NCI-H2196 treated with DMSO at 0.1 percent for 48 hours (cell line): ENCODE data around the gene MYT1.
"Not testable (repeated sequence)": the region's sequence is repeated elsewhere in the genome, so short reads cannot be mapped to it uniquely, and the experiment has no call there.

Experiments used
- DNase-seq: peaks from one replicate; lab custom pipeline; 2025; ENCODE audit not compliant: unreplicated experiment; lab: John Stamatoyannopoulos, UW

MYT1 gene

DNA sequence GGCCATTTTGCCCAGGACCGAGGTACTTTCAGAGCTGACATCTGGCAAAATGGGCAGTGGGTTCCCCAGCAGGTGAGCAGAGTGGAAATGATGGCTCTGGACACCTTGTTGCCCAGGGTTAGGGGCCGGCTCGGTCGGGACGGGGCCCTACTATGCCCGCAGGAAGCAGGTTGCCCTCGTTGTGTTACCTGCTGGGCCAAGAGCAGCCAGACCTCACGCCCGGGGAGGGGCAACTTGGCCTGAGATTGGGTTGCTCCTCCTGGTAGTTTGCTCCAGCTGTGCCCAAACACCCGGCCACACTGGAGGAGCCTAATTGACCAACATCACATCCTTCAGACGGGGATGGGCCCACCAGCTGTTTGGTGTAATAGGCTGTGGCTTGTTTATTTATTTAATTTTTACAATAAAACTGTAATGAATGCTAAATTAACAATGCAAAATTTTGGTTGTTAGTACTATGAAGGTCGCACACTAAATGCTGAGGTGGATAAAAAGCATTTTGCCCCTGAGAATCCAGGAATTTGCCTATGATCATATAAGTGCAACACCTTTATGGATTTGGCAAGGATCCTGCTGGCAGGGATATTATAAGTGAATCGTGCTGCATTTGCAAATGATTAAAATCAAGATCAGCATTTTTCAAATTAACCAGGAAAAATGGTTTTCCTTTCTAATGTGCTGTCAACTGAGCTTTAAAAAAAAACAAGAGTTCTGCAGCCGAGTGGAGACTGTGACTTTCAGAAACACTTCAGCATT lies 64.7 kb downstream of the MYT1 start:
- DNase-seq, result no peak

GRCh38 chr20:64229507-64230061 lies 65.3 kb downstream of the MYT1 start:
- no peak for DNase-seq

DNA sequence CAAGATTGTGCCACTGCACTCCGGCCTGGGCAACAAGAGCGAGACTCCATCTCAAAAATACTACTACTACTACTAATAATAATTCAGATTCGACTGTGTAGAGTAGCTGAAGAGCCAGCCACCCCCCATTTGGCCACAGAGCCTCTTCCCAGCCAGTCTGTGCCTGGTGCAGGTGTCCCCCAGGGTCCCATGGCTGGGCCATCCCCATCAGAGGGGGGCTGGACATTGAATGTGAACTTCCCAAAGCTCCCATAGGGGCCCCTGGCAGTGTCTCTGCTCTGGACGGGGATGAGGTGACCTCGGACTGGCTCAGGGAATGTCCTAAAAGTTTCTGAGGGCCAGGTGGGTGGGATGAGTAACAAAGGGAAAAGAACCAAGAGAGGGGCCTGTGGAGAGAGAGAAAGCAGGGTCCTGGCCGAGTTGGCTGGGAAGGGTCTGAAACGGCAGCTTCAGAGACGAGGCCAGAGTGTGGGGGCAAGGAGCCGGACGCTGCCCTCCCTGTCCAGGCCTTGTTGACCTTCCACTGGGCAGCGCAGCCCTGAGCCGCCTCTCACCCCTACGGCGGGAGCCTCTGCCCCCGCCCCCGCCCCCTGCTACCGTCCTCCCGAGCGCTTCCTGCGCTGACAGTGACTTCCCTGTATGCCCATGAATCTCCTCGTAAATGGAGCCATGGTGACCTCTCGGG lies 66.4 kb downstream of the MYT1 start:
- DNase-seq, result no peak

DNA sequence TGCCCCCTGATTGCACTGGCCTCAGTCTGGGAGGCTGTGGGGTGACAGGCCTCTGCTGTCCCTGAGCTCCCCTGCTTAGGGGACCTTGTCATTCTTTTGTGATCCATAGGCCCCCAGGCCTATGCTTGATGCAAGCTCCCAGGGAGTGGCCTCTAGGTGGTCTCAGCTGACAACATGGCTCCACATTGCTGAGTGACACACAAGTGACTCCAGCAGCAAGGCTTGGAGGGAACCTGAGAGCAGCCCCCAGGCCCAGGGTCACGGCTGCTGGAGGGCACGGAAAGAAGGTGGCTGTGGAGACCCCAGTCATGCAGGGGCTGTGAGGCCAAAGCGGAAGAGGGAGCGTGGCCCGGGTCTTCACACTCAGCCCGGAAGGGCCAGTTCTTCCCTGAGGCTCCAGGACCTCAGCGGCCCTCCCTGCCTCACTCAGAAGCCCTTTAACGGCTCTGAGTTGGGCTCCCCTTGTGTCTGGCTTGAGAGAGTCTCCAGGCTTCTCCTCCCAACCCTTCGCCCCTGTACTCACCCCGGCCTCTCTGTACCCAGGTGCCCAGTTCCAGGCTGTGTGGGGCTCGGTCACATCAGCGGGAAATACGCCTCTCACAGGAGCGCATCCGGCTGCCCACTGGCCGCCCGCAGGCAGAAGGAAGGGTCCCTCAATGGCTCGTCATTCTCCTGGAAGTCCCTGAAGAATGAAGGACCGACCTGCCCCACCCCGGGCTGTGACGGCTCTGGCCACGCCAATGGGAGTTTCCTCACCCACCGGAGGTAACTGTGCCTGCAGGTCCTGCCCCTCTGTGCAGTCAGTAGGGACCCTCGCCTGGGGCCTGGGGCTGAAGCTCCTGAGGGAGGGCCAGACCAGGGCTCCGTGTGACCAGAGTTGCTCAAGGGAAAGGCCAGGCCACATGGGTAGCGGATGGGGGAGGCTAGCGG lies 67.6 kb downstream of the MYT1 start:
- no peak for DNase-seq

DNA sequence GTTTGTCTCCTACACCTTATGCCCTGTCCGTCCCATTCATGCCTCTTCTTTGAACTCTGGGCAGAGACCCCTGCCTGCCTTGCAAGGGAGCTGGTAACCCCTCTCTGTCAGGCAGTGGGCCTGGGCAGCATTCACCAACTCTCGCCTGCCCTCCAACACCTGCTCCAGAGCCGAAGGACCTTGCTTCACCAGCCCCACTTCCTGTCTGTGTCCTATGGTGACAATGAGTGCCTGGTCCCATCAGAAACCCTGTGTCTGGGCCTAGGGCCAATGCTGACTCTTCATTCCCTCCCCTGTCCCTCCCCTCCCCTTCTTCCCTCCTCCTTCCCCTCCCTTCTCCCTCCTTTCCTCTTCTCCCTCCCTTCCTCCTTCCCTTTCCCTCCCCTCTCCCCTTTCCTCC lies 68.5 kb downstream of the MYT1 start:
- peak; percentile 81 for DNase-seq

GRCh38 chr20:64233725-64234124 lies 69.5 kb downstream of the MYT1 start:
- no peak for DNase-seq

- DNase-seq, result no peak
Observed at GRCh38 chr20:64234291-64234791, 70.1 kb downstream of the MYT1 start.

GRCh38 chr20:64234921-64235565 lies 70.8 kb downstream of the MYT1 start:
- not testable (repeated sequence) for DNase-seq

DNA sequence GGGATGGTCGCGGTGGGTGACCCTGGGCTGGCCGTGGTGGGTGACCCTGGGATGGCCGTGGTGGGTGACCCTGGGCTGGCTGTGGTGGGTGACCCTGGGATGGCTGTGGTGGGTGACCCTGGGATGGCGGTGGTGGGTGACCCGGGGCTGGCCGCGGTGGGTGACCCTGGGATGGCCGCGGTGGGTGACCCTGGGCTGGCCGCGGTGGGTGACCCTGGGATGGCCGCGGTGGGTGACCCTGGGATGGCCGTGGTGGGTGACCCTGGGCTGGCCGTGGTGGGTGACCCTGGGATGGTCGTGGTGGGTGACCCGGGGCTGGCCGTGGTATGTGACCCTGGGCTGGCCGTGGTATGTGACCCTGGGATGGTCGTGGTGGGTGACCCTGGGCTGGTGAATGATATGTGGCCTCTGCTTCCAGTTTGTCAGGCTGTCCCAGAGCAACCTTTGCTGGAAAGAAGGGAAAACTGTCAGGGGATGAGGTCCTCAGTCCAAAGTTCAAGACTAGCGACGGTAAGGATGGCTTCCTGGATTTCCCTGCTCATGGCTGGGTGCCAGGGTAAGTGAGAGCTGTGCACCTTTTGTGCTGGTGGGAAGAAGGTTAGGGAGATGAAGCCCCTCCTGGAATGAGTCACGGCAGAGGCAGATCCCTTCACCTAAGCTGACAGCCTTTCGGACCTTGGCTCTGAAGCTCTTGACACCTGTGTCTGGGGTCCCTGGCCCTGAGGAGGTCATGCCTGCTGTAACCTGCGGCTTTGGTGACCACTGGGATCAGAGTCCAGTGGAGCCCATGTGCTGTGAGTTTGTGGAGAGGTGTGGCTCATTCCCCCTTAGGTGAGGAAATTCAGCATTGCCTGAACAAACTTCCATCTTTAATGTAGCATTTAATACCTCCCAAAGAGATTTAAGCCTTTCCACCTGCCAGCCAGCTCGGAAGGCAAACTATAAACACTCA lies 72.2 kb downstream of the MYT1 start:
- DNase-seq, result no peak

GRCh38 chr20:64237316-64237715 lies 73.1 kb downstream of the MYT1 start:
- no peak for DNase-seq

GRCh38 chr20:64238115-64238825 lies 74.0 kb downstream of the MYT1 start:
- DNase-seq, result no peak

- no peak for DNase-seq
Observed at GRCh38 chr20:64238851-64239387, 74.7 kb downstream of the MYT1 start.

DNA sequence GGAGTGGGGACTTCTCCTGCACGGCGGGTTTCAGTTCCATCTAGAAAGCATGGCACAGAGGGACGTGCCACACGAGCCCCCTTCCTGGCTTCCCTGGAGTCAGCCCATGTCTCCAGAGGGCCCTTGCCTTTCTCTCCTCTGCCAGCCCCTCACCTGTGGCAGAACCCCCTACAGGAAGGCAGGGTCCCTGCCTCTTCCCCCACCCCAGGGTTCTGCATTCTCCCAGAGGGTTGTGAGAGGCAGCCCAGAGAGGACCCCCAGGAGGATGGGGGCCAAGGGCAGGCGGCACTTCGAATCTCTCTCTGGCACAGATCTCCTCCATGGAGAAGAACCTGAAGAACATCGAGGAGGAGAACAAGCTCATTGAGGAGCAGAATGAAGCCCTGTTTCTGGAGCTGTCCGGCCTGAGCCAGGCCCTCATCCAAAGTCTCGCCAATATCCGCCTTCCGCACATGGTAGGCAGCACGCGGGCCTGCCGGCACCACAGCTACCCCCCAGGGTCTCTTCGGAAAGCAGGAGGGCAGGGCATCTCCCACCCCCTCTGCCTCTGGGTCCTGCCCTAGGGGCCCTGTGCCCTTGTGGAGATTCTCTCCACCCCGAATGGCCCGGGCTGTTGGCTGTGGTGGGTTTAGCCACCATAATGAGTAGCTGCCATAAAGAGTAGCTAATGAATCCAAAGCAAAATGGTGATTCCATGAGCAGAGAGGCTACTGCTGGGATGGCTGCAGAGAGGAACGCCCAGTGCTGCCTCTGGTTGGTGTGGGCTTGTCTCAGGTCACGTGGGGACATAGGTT lies 75.4 kb downstream of the MYT1 start:
- DNase-seq, result no peak

DNA sequence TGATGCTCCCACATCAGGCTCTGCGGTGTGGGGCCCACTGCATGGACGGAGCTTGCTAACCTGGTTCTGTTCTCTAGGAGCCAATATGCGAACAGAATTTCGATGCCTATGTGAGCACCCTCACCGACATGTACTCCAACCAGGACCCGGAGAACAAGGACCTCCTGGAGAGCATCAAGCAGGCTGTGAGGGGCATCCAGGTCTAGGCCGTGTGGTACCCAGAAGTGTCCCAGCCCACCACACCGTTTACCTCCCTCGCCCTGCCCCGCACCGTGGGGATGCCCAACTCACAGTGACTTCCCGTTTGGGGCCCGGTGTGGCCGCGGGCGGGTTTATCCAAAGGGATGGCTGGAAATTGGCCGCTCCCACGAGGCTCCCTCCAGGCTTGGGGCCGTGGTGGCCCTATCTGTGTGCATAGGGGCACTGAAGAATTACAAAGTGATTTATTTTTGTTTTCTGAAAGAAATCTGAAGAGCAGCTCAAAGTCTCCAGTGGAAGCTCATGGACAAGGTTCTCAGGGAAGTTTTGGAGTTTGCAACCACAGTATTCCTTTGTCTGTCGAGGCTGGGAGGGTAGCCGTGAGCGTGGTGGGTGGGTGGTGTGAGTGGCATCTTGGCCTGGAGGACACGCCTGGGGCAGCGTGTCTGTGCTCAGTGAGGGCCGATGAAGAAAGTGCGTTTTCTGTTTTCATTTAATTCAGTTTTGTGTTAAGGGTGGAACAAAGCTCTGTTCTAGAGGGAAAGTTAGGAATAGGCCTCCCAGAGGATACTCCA lies 76.2 kb downstream of the MYT1 start:
- no peak for DNase-seq

- DNase-seq, result no peak
Observed at GRCh38 chr20:64241061-64241460, 76.8 kb downstream of the MYT1 start.

- no peak for DNase-seq
Observed at GRCh38 chr20:64242003-64242796, 77.9 kb downstream of the MYT1 start.
